K562 (cell line): ENCODE data around the gene CISD2.

Experiments used
- BRCA1 ChIP-seq, 2 experiments: fragments of 450-650 bp in 1 of 2; sonication (generic) in 1 of 2; formaldehyde crosslinking in 1 of 2; IDR thresholded peaks; 2 replicates each; pipeline versions ENCODE4 v1.5.0 to v1.6.1; 2017 to 2020; ENCODE audit warnings: mild to moderate bottlenecking in 1 of 2, missing genetic modification reagents in 1 of 2
- C11orf30 ChIP-seq: fragments of 450-650 bp; IDR thresholded peaks from 2 replicates; pipeline ENCODE4 v1.6.1; 2016; ENCODE audit warnings: low read depth, mild to moderate bottlenecking
- CBX8 ChIP-seq: fragments of 200-600 bp; sonication (generic); IDR thresholded peaks from 2 replicates; pipeline ENCODE4 v1.6.1; 2012; ENCODE audit warnings: borderline replicate concordance, mixed run types, low read depth, mild to moderate bottlenecking, moderate library complexity, mixed read lengths, low read length, control low read depth, inconsistent platforms; ENCODE audit not compliant: poor library complexity, severe bottlenecking; ENCODE audit errors: extremely low read depth
- CTCF ChIP-seq, 3 experiments: IDR thresholded peaks in 2 of 3; conservative IDR thresholded peaks in 1 of 3; 2 replicates each; pipeline ENCODE4 v1.5.1; 2011 to 2012; ENCODE audit warnings: low read length in 3 of 3, mild to moderate bottlenecking in 3 of 3, control low read depth in 2 of 3, improper control_type of control experiment in 1 of 3, inconsistent platforms in 1 of 3, low read depth in 1 of 3, mixed read lengths in 1 of 3, moderate library complexity in 1 of 3; ENCODE audit not compliant: insufficient read depth in 2 of 3
- PATZ1 ChIP-seq: fragments of 250-450 bp; sonication (Bioruptor Pico); IDR thresholded peaks from 2 replicates; pipeline ENCODE4 v1.5.0; 2020; ENCODE audit warnings: mild to moderate bottlenecking, borderline replicate concordance
- POLR2AphosphoS5 ChIP-seq: IDR thresholded peaks from 2 replicates; pipeline ENCODE4 v1.6.1; 2011; ENCODE audit warnings: mild to moderate bottlenecking, low read depth, low read length, moderate library complexity; ENCODE audit not compliant: control insufficient read depth, insufficient read depth
- YY1 ChIP-seq, 3 experiments: IDR thresholded peaks; 2 replicates each; pipeline ENCODE4 v1.6.1; 2011; ENCODE audit warnings: low read length in 2 of 3, mild to moderate bottlenecking in 2 of 3, moderate library complexity in 2 of 3, borderline replicate concordance in 1 of 3, control low read depth in 1 of 3, low read depth in 1 of 3; ENCODE audit not compliant: insufficient read depth in 3 of 3, insufficient replicate concordance in 2 of 3, control insufficient read depth in 1 of 3, insufficient read length in 1 of 3; ENCODE audit errors: extremely low read depth in 1 of 3
- ZNF274 ChIP-seq: IDR thresholded peaks from 2 replicates; pipeline ENCODE4 v1.6.1; 2011; ENCODE audit warnings: low read depth, mild to moderate bottlenecking, low read length, moderate library complexity, borderline replicate concordance
- ZNF384 ChIP-seq: IDR thresholded peaks from 2 replicates; pipeline ENCODE4 v1.6.1; 2012; ENCODE audit warnings: low read depth, low read length, improper control_type of control experiment

GRCh38 chr4:102832667-102833066, 36.1 kb upstream of the CISD2 start:
- TF ChIP-seq POLR2AphosphoS5 (no peak), ZNF384 (no peak), C11orf30 (no peak), PATZ1 (CRISPR knock-in tag) (no peak), YY1 (IDR thresholded peaks at IDR 0.05; ENCODE audit: borderline replicate concordance in 1 of 3, control insufficient read depth in 1 of 3, extremely low read depth in 1 of 3, insufficient read depth in 3 of 3, insufficient read length in 1 of 3, insufficient replicate concordance in 2 of 3, low read depth in 1 of 3, low read length in 2 of 3) (no peak), BRCA1 (IDR thresholded peaks at IDR 0.05) (no peak), BRCA1 (CRISPR knock-in tag; IDR thresholded peaks at IDR 0.05) (no peak), ZNF274 (no peak), CTCF (IDR thresholded peaks at IDR 0.05 in 2 of 3, conservative IDR thresholded peaks at IDR 0.05 in 1 of 3; ENCODE audit: insufficient read depth in 2 of 3, low read depth in 1 of 3, low read length in 3 of 3) (no peak), CBX8 (no peak)
